ENCODE data around the gene GTF2A1.

GTF2A1 gene

DNA sequence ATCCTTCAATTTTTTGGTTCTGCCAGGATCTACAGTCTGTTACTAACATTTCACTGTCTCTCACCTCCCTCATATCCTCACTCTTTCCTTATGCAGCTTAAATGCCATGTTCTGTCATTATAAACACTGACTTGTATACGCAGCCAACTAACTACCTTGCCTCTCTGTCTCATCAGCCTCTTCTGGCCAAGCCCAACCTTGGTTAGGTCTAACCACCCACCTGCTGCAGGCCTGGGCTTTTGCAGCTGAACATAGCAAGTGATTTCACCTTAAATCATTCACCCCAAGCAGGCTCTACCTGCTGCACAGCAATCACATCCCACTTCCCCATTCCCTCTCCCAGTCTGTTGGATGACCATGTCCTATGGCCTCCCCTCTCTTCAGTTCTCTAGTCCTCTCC lies 91.5 kb downstream of the GTF2A1 start:
- no peak for DNase-seq

DNA sequence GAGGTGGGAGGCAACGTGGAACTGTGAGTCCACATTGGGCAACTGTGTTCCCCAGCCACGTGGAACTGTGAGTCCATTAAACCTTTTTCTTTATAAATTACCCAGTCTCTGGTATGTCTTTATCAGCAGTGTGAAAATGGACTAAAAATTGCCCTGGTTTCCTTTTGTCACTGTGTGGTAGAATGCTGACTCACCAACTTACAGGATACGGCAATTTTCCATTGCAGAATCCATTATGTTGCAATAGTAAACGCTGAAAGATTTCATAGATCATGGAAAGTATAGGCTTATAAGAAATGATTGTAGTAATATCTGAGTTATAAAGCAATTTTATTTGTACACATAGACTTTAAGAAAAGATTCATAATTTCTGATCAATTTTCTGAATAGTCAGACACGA lies 93.0 kb downstream of the GTF2A1 start:
- no peak for DNase-seq

- no peak for DNase-seq
Measured at GRCh38 chr14:81125536-81125935, 95.2 kb downstream of the GTF2A1 start.

All from GDM1 (cell line).